ENCODE results near the gene VEPH1. TPM values are rescaled to one million over a fixed set of nuclear protein-coding genes. Genes with fewer than 3 reads are reported as not detected.

VEPH1 gene
- total RNA-seq, 2 donors from 2014 or later: 11.8 to 17.1 TPM

- H3K27me3 Mint-ChIP-seq (ENCODE audit: insufficient read depth): no peaks in the 10 kb centered on the region
Observed at GRCh38 chr3:157313186-157313585, 190.0 kb downstream of the VEPH1 start.

GRCh38 chr3:157312376-157312745 is 190.9 kb downstream of the VEPH1 start:
- no peak overlapping the region for H3K4me3 Mint-ChIP-seq
- no peak for DNase-seq
- H3K4me1 Mint-ChIP-seq: no peaks in the 10 kb centered on the region
- Histone ChIP-seq H3K9ac (ENCODE audit: extremely low read depth, low read length, poor library complexity, severe bottlenecking) (no peak overlapping the region), H3K27me3 (ENCODE audit: control insufficient read depth, insufficient read depth, low read length, poor library complexity, severe bottlenecking) (no peaks in the 10 kb centered on the region), H3K9me3 (ENCODE audit: control insufficient read depth, low read length) (no peaks in the 10 kb centered on the region), H3K36me3 (ENCODE audit: control insufficient read depth, insufficient read depth, low read length) (no peaks in the 10 kb centered on the region), H3K27ac (ENCODE audit: low read depth, low read length) (no peak overlapping the region), H3K4me3 (ENCODE audit: low read length) (no peak overlapping the region), H3K4me1 (ENCODE audit: control insufficient read depth, insufficient read depth, low read length) (no peaks in the 10 kb centered on the region)
- no peaks in the 10 kb centered on the region for H3K36me3 Mint-ChIP-seq (ENCODE audit: low read depth)
- no peak overlapping the region for H3K27ac Mint-ChIP-seq
- TF ChIP-seq CTCF (conservative IDR thresholded peaks at IDR 0.05): no peak
- H3K27me3 Mint-ChIP-seq (ENCODE audit: insufficient read depth): no peaks in the 10 kb centered on the region
- H3K9me3 Mint-ChIP-seq: no peaks in the 10 kb centered on the region

More at GRCh38 chr3:157313186-157313585, 190.0 kb downstream of the VEPH1 start:
- no peaks in the 10 kb centered on the region for H3K4me1 Mint-ChIP-seq
- H3K36me3 Mint-ChIP-seq (ENCODE audit: low read depth): no peaks in the 10 kb centered on the region
- Histone ChIP-seq H3K4me3 (ENCODE audit: low read length) (no peak overlapping the region), H3K27ac (ENCODE audit: low read depth, low read length) (no peak overlapping the region), H3K27me3 (ENCODE audit: control insufficient read depth, insufficient read depth, low read length, poor library complexity, severe bottlenecking) (no peaks in the 10 kb centered on the region), H3K36me3 (ENCODE audit: control insufficient read depth, insufficient read depth, low read length) (no peaks in the 10 kb centered on the region), H3K4me1 (ENCODE audit: control insufficient read depth, insufficient read depth, low read length) (no peaks in the 10 kb centered on the region), H3K9me3 (ENCODE audit: control insufficient read depth, low read length) (no peaks in the 10 kb centered on the region), H3K9ac (ENCODE audit: extremely low read depth, low read length, poor library complexity, severe bottlenecking) (no peak overlapping the region)
- no peak overlapping the region for H3K4me3 Mint-ChIP-seq
- WGBS, 2 experiments (ENCODE audit: insufficient coverage in 1 of 2, insufficient read length in 1 of 2): 95 to 100% methylated on average over 2 to 4 of the region's 4 CpGs
- no peak for DNase-seq
- no peaks in the 10 kb centered on the region for H3K9me3 Mint-ChIP-seq
- no peak for TF ChIP-seq CTCF (conservative IDR thresholded peaks at IDR 0.05)
- no peak overlapping the region for H3K27ac Mint-ChIP-seq

GRCh38 chr3:157311633-157312375 is 191.4 kb downstream of the VEPH1 start:
- TF ChIP-seq CTCF (conservative IDR thresholded peaks at IDR 0.05): no peak
- WGBS, 2 experiments (ENCODE audit: insufficient coverage in 1 of 2, insufficient read length in 1 of 2): 83 to 88% methylated on average over 1 to 2 of the region's 2 CpGs
- no peak overlapping the region for H3K4me3 Mint-ChIP-seq
- H3K36me3 Mint-ChIP-seq (ENCODE audit: low read depth): no peaks in the 10 kb centered on the region
- H3K27me3 ChIP-seq (ENCODE audit: control insufficient read depth, insufficient read depth, low read length, poor library complexity, severe bottlenecking): no peaks in the 10 kb centered on the region
- H3K9me3 ChIP-seq (ENCODE audit: control insufficient read depth, low read length): no peaks in the 10 kb centered on the region
- H3K4me1 Mint-ChIP-seq: no peaks in the 10 kb centered on the region
- H3K27ac ChIP-seq (ENCODE audit: low read depth, low read length): no peak overlapping the region
- no peak for DNase-seq
- no peaks in the 10 kb centered on the region for H3K27me3 Mint-ChIP-seq (ENCODE audit: insufficient read depth)
- H3K4me1 ChIP-seq (ENCODE audit: control insufficient read depth, insufficient read depth, low read length): no peaks in the 10 kb centered on the region
- H3K9me3 Mint-ChIP-seq: no peaks in the 10 kb centered on the region
- no peak overlapping the region for H3K27ac Mint-ChIP-seq
- H3K4me3 ChIP-seq (ENCODE audit: low read length): no peak overlapping the region
- no peak overlapping the region for H3K9ac ChIP-seq (ENCODE audit: extremely low read depth, low read length, poor library complexity, severe bottlenecking)
- H3K36me3 ChIP-seq (ENCODE audit: control insufficient read depth, insufficient read depth, low read length): no peaks in the 10 kb centered on the region
